Vagina (tissue), 2 donors: ENCODE measurements around the gene BCL2L13. TPM values are rescaled to one million over a fixed set of nuclear protein-coding genes. Genes with fewer than 3 reads are reported as not detected.

Experiments
- DNase-seq, 2 donors: peaks; one replicate each; pipeline ENCODE4 v3.0.0-alpha.2; 2017; ENCODE audit errors: extremely low spot score in 2 of 2
- H3K27ac ChIP-seq: fragments of 200-600 bp; sonication (generic); one replicate; pipeline ENCODE4 v1.5.1; 2019
- H3K27me3 ChIP-seq: fragments of 200-600 bp; sonication (generic); one replicate; pipeline ENCODE4 v1.5.1; 2019
- H3K36me3 ChIP-seq, 2 donors: fragments of 200-600 bp; sonication (generic); one replicate each; pipeline ENCODE4 v1.5.1; 2017 to 2019
- H3K4me1 ChIP-seq: fragments of 200-600 bp; sonication (generic); one replicate; pipeline ENCODE4 v1.5.1; 2019
- H3K4me3 ChIP-seq, 2 donors: fragments of 200-600 bp; sonication (generic); 1 replicate in 1 of 2; 2 replicates in 1 of 2; pipeline ENCODE4 v1.5.1; 2016 to 2019
- H3K9me3 ChIP-seq: fragments of 200-600 bp; sonication (generic); one replicate; pipeline ENCODE4 v1.5.1; 2019
- POLR2A ChIP-seq, 2 donors: fragments of 450-650 bp; IDR thresholded peaks; one replicate each; pipeline ENCODE4 v1.6.1; 2017; ENCODE audit warnings: antibody characterized with exemption in 2 of 2, mild to moderate bottlenecking in 2 of 2, moderate library complexity in 2 of 2
- POLR2AphosphoS5 ChIP-seq, 2 donors: sonication (generic); formaldehyde crosslinking; IDR thresholded peaks; one replicate each; pipeline ENCODE4 v1.9.0; 2017; ENCODE audit warnings: antibody characterized with exemption in 2 of 2, mild to moderate bottlenecking in 2 of 2, low read depth in 1 of 2; ENCODE audit not compliant: insufficient read depth in 1 of 2
- intact Hi-C: fragments of 100-400 bp; cut with DNase I; formaldehyde crosslinking; loops from one replicate; pipeline ENCODE4 v1.15.1; 2023
- total RNA-seq: library from RNA; depleted of rRNA; stranded (reverse); fragments of >200 nt; gene quantifications from one replicate; pipeline ENCODE4 v1.2.3, GENCODE V29; 2016
- TF ChIP-seq, protein P1 (sequence below), 3 experiments: fragments of 450-650 bp in 2 of 3; fragments of 200-600 bp in 1 of 3; sonication (generic) in 1 of 3; IDR thresholded peaks; one replicate each; pipeline ENCODE4 v1.5.1; 2017 to 2019; ENCODE audit warnings: antibody characterized with exemption in 3 of 3, mild to moderate bottlenecking in 2 of 3, moderate library complexity in 2 of 3

Gene BCL2L13
- total RNA-seq, 1 donor from 2014 or later, result 41.3 TPM

DNA sequence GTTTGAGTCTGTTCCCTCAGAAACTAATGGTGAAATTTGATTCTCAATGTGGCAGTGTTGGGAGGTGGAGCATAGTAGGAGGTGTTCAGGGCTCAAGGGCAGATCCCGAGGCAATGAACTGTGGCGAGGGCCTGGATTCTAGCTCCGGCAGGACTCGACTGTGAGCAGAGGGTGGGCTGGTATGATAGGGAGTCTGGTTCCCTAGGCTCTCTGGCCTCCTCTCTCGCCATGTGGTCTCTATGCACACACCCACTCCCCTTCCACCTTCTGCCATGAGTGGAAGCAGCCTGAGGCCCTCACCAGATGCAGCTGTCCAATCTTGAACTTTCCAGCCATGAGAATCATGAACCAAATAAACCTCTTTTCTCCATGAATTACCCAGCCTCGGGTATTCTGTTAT is 42.3 kb upstream of the BCL2L13 start:
- no peaks in the 10 kb centered on the region for H3K9me3 ChIP-seq
- peaks cover under 1% of the 10 kb centered on the region for H3K4me1 ChIP-seq
- intact Hi-C loops, result no loop called here
- DNase-seq, result no peak
- H3K36me3 ChIP-seq, result peaks cover 0 to 89% of the 10 kb centered on the region in 2 donors
- H3K27ac ChIP-seq, result no peak overlapping the region
- TF ChIP-seq POLR2AphosphoS5 (IDR thresholded peaks at IDR 0.05; ENCODE audit: insufficient read depth in 1 of 2, low read depth in 1 of 2), result no peak
- no peaks in the 10 kb centered on the region for H3K27me3 ChIP-seq
- no peak overlapping the region for H3K4me3 ChIP-seq

GRCh38 chr22:17597217-17597616 is 41.3 kb upstream of the BCL2L13 start:
- peaks cover 8% of the 10 kb centered on the region for H3K4me1 ChIP-seq
- no peak for DNase-seq
- H3K36me3 ChIP-seq, result peaks cover 0 to 79% of the 10 kb centered on the region in 2 donors

DNA sequence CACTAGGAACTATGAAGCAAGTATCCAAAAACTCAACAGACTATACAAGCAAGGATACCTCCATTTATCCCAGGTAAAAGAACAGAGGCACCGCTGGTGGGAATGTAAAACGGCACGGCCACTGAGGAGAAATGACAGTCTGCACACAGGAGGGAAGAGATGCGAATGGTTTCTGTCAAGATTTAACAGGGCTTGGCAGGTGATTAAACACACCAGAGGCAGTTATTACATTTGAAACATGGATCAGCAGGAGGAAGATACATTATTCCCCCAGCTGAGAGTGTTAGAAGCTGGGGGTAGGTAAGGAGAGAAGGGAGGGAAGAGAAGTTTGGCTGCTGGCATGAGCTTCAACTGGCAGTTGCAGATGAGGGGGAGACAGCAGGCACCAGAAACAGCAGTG is 40.2 kb upstream of the BCL2L13 start:
- TF ChIP-seq, protein P1, sequence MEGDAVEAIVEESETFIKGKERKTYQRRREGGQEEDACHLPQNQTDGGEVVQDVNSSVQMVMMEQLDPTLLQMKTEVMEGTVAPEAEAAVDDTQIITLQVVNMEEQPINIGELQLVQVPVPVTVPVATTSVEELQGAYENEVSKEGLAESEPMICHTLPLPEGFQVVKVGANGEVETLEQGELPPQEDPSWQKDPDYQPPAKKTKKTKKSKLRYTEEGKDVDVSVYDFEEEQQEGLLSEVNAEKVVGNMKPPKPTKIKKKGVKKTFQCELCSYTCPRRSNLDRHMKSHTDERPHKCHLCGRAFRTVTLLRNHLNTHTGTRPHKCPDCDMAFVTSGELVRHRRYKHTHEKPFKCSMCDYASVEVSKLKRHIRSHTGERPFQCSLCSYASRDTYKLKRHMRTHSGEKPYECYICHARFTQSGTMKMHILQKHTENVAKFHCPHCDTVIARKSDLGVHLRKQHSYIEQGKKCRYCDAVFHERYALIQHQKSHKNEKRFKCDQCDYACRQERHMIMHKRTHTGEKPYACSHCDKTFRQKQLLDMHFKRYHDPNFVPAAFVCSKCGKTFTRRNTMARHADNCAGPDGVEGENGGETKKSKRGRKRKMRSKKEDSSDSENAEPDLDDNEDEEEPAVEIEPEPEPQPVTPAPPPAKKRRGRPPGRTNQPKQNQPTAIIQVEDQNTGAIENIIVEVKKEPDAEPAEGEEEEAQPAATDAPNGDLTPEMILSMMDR (IDR thresholded peaks at IDR 0.05), result no peak
- TF ChIP-seq POLR2A (IDR thresholded peaks at IDR 0.05) (no peak), POLR2AphosphoS5 (IDR thresholded peaks at IDR 0.05; ENCODE audit: insufficient read depth in 1 of 2, low read depth in 1 of 2) (no peak)
- H3K9me3 ChIP-seq, result no peaks in the 10 kb centered on the region
- DNase-seq, result no peak
- H3K36me3 ChIP-seq, result peaks cover 0 to 68% of the 10 kb centered on the region in 2 donors
- H3K4me1 ChIP-seq, result peaks cover 8% of the 10 kb centered on the region
- intact Hi-C loops, result no loop called here
- H3K4me3 ChIP-seq, result no peak overlapping the region
- H3K27me3 ChIP-seq, result no peaks in the 10 kb centered on the region
- no peak overlapping the region for H3K27ac ChIP-seq

More at GRCh38 chr22:17597217-17597616, 41.3 kb upstream of the BCL2L13 start:
- TF ChIP-seq, protein P1 (IDR thresholded peaks at IDR 0.05), result no peak
- no peak for TF ChIP-seq POLR2A (IDR thresholded peaks at IDR 0.05)
- no peak for TF ChIP-seq POLR2AphosphoS5 (IDR thresholded peaks at IDR 0.05; ENCODE audit: insufficient read depth in 1 of 2, low read depth in 1 of 2)
- Histone ChIP-seq H3K9me3 (no peaks in the 10 kb centered on the region), H3K27ac (no peak overlapping the region), H3K4me3 (no peak overlapping the region), H3K27me3 (no peaks in the 10 kb centered on the region)
- intact Hi-C loops, result no loop called here

DNA sequence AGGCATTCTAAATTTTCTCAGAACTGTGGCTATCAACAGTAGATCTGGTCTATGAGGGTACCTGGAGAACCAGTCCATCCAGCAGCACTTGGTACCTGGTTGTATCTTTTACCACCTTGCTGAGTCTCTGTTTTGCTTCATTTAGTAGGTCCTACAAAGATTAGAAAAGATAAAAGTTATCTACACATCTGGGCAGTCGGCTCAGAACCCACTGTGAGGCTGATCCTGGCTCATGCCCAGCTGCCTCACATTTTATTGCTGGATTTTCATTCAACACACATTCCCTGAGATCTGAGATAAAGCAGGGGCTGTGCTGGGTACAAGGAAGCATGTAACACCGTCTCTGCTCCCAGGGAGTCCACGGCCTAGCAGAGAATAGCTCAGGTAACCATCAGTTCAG is 37.5 kb upstream of the BCL2L13 start:
- TF ChIP-seq, protein P1 (IDR thresholded peaks at IDR 0.05), result no peak
- TF ChIP-seq POLR2AphosphoS5 (IDR thresholded peaks at IDR 0.05; ENCODE audit: insufficient read depth in 1 of 2, low read depth in 1 of 2) (no peak), POLR2A (IDR thresholded peaks at IDR 0.05) (no peak)
- Histone ChIP-seq H3K36me3 (peaks cover 0 to 41% of the 10 kb centered on the region in 2 donors), H3K27me3 (no peaks in the 10 kb centered on the region), H3K27ac (no peak overlapping the region), H3K4me3 (no peak overlapping the region), H3K4me1 (peaks cover 8% of the 10 kb centered on the region), H3K9me3 (no peaks in the 10 kb centered on the region)
- intact Hi-C loops, result no loop called here
- DNase-seq, result no peak

DNA sequence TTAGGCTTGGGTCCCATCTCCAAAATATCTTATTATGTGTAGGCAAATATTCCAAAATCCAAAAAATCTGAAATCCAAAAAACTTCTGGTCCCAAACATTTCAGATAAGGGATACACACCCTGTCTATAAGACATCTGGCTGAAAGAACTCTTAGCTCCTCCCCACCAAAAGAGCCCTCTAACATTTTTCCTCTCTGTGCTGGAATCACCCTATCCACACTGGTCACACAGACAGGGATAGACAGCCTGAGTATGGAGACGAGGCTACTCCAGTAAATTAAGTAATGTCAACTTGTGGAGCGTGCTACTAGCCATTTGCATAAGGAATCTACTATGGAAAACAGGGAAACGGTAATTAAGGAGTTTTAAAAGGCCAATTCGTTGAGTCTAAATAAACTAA is 34.9 kb upstream of the BCL2L13 start:
- Histone ChIP-seq H3K27ac (no peak overlapping the region), H3K9me3 (no peaks in the 10 kb centered on the region), H3K27me3 (no peaks in the 10 kb centered on the region), H3K4me1 (peaks cover 8% of the 10 kb centered on the region), H3K36me3 (peaks cover 0 to 24% of the 10 kb centered on the region in 2 donors), H3K4me3 (no peak overlapping the region)
- TF ChIP-seq, protein P1 (IDR thresholded peaks at IDR 0.05), result no peak
- TF ChIP-seq POLR2AphosphoS5 (IDR thresholded peaks at IDR 0.05; ENCODE audit: insufficient read depth in 1 of 2, low read depth in 1 of 2) (no peak), POLR2A (IDR thresholded peaks at IDR 0.05) (no peak)
- intact Hi-C loops, result no loop called here
- no peak for DNase-seq
